H1 (cell line): Measurements from ENCODE around the gene BATF3. TPM values are rescaled to one million over a fixed set of nuclear protein-coding genes. Genes with fewer than 3 reads are reported as not detected.

Source experiments
- CTCF ChIA-PET: fragments of 300-600 bp; sonication (Branson Sonifier 250); formaldehyde crosslinking; loops from one replicate; lab custom pipeline; 2021; ENCODE audit not compliant: partially characterized antibody; lab: Charles Lee
- POLR2A ChIA-PET: fragments of 300-600 bp; sonication (Branson Sonifier 250); formaldehyde crosslinking; loops from one replicate; lab custom pipeline; 2021; ENCODE audit warnings: inconsistent platforms; ENCODE audit not compliant: partially characterized antibody; lab: Charles Lee
- DNase-seq, 2 experiments: peaks; one replicate each; pipeline versions ENCODE4 v3.0.0 to v3.0.0-alpha.2; 2010 to 2022; ENCODE audit warnings: low spot score in 2 of 2, low read depth in 1 of 2, mixed read lengths in 1 of 2
- FAIRE-seq: peaks from 2 replicates; lab custom pipeline; 2011; peaks lifted over from hg19 to GRCh38; lab: Jason Lieb, UNC
- H2AFZ ChIP-seq: 2 replicates; pipeline ENCODE4 v1.8.1; 2012; ENCODE audit warnings: low read length, inconsistent platforms
- H2AK5ac ChIP-seq: 2 replicates; pipeline ENCODE4 v1.6.1; 2013; ENCODE audit warnings: low read depth, low read length
- H2BK120ac ChIP-seq: replicated peaks from 2 replicates; pipeline ENCODE3; 2013; ENCODE audit warnings: low read depth, low read length, inconsistent platforms
- H2BK12ac ChIP-seq: 2 replicates; pipeline ENCODE4 v1.6.1; 2013; ENCODE audit warnings: low read depth, low read length
- H2BK15ac ChIP-seq: 2 replicates; pipeline ENCODE4 v1.6.1; 2013; ENCODE audit warnings: low read length
- H2BK20ac ChIP-seq: 2 replicates; pipeline ENCODE4 v1.6.1; 2013; ENCODE audit warnings: low read length
- H2BK5ac ChIP-seq: 2 replicates; pipeline ENCODE4 v1.6.1; 2013; ENCODE audit warnings: low read depth, low read length
- H3K14ac ChIP-seq: 2 replicates; pipeline ENCODE4 v1.6.1; 2013; ENCODE audit warnings: inconsistent platforms; ENCODE audit not compliant: insufficient read length
- H3K18ac ChIP-seq: 2 replicates; pipeline ENCODE4 v1.6.1; 2013; ENCODE audit warnings: low read length; ENCODE audit errors: extremely low read depth
- H3K23ac ChIP-seq: 2 replicates; pipeline ENCODE4 v1.6.1; 2013; ENCODE audit warnings: inconsistent platforms; ENCODE audit not compliant: insufficient read length
- H3K23me2 ChIP-seq: 2 replicates; pipeline ENCODE4 v1.6.1; 2013; ENCODE audit warnings: low read depth, low read length
- H3K27ac ChIP-seq: 2 replicates; pipeline ENCODE4 v1.6.1; 2011; ENCODE audit warnings: low read depth, low read length, inconsistent platforms
- H3K27me3 ChIP-seq, 4 experiments: replicated peaks in 1 of 4; 1 replicate in 1 of 4; 2 replicates in 3 of 4; pipeline versions ENCODE4 v1.6.1 to v1.8.1; 2011 to 2013; ENCODE audit warnings: low read length in 3 of 4, mild to moderate bottlenecking in 3 of 4, inconsistent platforms in 2 of 4, mixed read lengths in 2 of 4, moderate library complexity in 1 of 4; ENCODE audit not compliant: control insufficient read depth in 3 of 4, insufficient read depth in 3 of 4; ENCODE audit errors: extremely low read depth in 1 of 4
- H3K36me3 ChIP-seq, 4 experiments: 2 replicates each; pipeline versions ENCODE4 v1.6.1 to v1.8.1; 2011 to 2013; ENCODE audit warnings: mild to moderate bottlenecking in 4 of 4, low read length in 3 of 4, moderate library complexity in 2 of 4, control low read depth in 1 of 4, inconsistent platforms in 1 of 4; ENCODE audit not compliant: insufficient read depth in 4 of 4, control insufficient read depth in 2 of 4
- H3K4ac ChIP-seq: replicated peaks from 2 replicates; pipeline ENCODE3; 2013; ENCODE audit warnings: low read length, low read depth, mixed read lengths, inconsistent platforms; ENCODE audit not compliant: insufficient read length
- H3K4me1 ChIP-seq, 4 experiments: replicated peaks in 1 of 4; 1 replicate in 1 of 4; 2 replicates in 3 of 4; pipeline versions ENCODE4 v1.6.1 to v1.8.1; 2011 to 2013; ENCODE audit warnings: low read length in 3 of 4, inconsistent platforms in 2 of 4, mixed read lengths in 1 of 4; ENCODE audit not compliant: insufficient read depth in 4 of 4, control insufficient read depth in 3 of 4
- H3K4me2 ChIP-seq, 2 experiments: 2 replicates each; pipeline versions ENCODE4 v1.6.1 to v1.8.1; 2011 to 2013; ENCODE audit warnings: low read depth in 2 of 2, low read length in 2 of 2, control low read depth in 1 of 2, inconsistent platforms in 1 of 2, mild to moderate bottlenecking in 1 of 2; ENCODE audit not compliant: insufficient read depth in 1 of 2
- H3K4me3 ChIP-seq, 4 experiments: fragments of 200-600, 300-600 bp in 1 of 4; sonication (generic), shearing (Covaris generic), sonication (Bioruptor Twin) in 1 of 4; 2 replicates each; pipeline versions ENCODE4 v1.5.1 to v1.8.1; 2011 to 2016; ENCODE audit warnings: low read length in 4 of 4, low read depth in 3 of 4, control low read depth in 2 of 4, inconsistent platforms in 2 of 4, mild to moderate bottlenecking in 2 of 4, mixed read lengths in 1 of 4, moderate library complexity in 1 of 4; ENCODE audit not compliant: insufficient read depth in 2 of 4; ENCODE audit errors: extremely low read depth in 1 of 4
- H3K56ac ChIP-seq: replicated peaks from 2 replicates; pipeline ENCODE3; 2013; ENCODE audit warnings: low read depth, mild to moderate bottlenecking, mixed read lengths, low read length, inconsistent platforms; ENCODE audit not compliant: insufficient read length
- H3K79me1 ChIP-seq: 2 replicates; pipeline ENCODE4 v1.6.1; 2013; ENCODE audit warnings: low read depth, low read length, control low read depth
- H3K79me2 ChIP-seq, 2 experiments: 2 replicates each; pipeline versions ENCODE4 v1.6.1 to v1.8.1; 2012 to 2013; ENCODE audit warnings: low read length in 2 of 2, mild to moderate bottlenecking in 2 of 2, inconsistent platforms in 1 of 2; ENCODE audit not compliant: insufficient read depth in 2 of 2, control insufficient read depth in 1 of 2
- H3K9ac ChIP-seq, 4 experiments: replicated peaks in 1 of 4; 1 replicate in 1 of 4; 2 replicates in 3 of 4; pipeline versions ENCODE4 v1.6.1 to v1.8.1; 2011 to 2013; ENCODE audit warnings: low read depth in 3 of 4, low read length in 3 of 4, control low read depth in 2 of 4, mild to moderate bottlenecking in 2 of 4, moderate library complexity in 2 of 4, inconsistent platforms in 1 of 4; ENCODE audit errors: extremely low read depth in 1 of 4
- H3K9me3 ChIP-seq, 2 experiments: 2 replicates each; pipeline versions ENCODE4 v1.6.1 to v1.8.1; 2012 to 2013; ENCODE audit warnings: mild to moderate bottlenecking in 2 of 2, moderate library complexity in 2 of 2, control low read depth in 1 of 2, inconsistent platforms in 1 of 2, low read depth in 1 of 2, low read length in 1 of 2, mixed read lengths in 1 of 2; ENCODE audit not compliant: insufficient read depth in 2 of 2
- H4K20me1 ChIP-seq, 2 experiments: replicated peaks in 1 of 2; 2 replicates each; pipeline versions ENCODE3 to v1.8.1; 2011 to 2013; ENCODE audit warnings: inconsistent platforms in 2 of 2, low read length in 2 of 2, mild to moderate bottlenecking in 1 of 2; ENCODE audit not compliant: insufficient read depth in 2 of 2, control insufficient read depth in 1 of 2
- H4K5ac ChIP-seq: 2 replicates; pipeline ENCODE4 v1.6.1; 2013; ENCODE audit warnings: low read length, low read depth, mixed read lengths, inconsistent platforms; ENCODE audit not compliant: insufficient read length
- H4K8ac ChIP-seq: 2 replicates; pipeline ENCODE4 v1.8.0; 2013; ENCODE audit warnings: mild to moderate bottlenecking, moderate library complexity, low read length, inconsistent platforms; ENCODE audit not compliant: insufficient read depth; ENCODE audit errors: extremely low read depth
- H4K91ac ChIP-seq: replicated peaks from 2 replicates; pipeline ENCODE3; 2013; ENCODE audit warnings: low read length, mixed read lengths, inconsistent platforms; ENCODE audit not compliant: insufficient read length
- BCL11A ChIP-seq, 2 experiments: IDR thresholded peaks; one replicate each; pipeline ENCODE4 v1.6.1; 2011; ENCODE audit warnings: low read depth in 2 of 2, low read length in 2 of 2, mild to moderate bottlenecking in 2 of 2
- BRCA1 ChIP-seq: IDR thresholded peaks from 2 replicates; pipeline ENCODE4 v1.6.1; 2012; ENCODE audit warnings: low read depth, low read length, improper control_type of control experiment
- CBX8 ChIP-seq: fragments of 300-800, 300-1000 bp; sonication (generic); IDR thresholded peaks from 2 replicates; pipeline ENCODE4 v1.7.1; 2016; ENCODE audit warnings: low read depth, low read length, borderline replicate concordance
- CHD1 ChIP-seq: IDR thresholded peaks from 2 replicates; pipeline ENCODE4 v1.6.1; 2012; ENCODE audit warnings: low read depth, low read length, improper control_type of control experiment
- CHD2 ChIP-seq: IDR thresholded peaks from 2 replicates; pipeline ENCODE4 v1.6.1; 2012; ENCODE audit warnings: low read length, improper control_type of control experiment
- E2F6 ChIP-seq: IDR thresholded peaks from 2 replicates; pipeline ENCODE4 v1.6.1; 2012; ENCODE audit warnings: inconsistent platforms
- FOSL1 ChIP-seq: IDR thresholded peaks from 2 replicates; pipeline ENCODE4 v1.6.1; 2011; ENCODE audit warnings: mild to moderate bottlenecking, low read depth, low read length, moderate library complexity; ENCODE audit not compliant: insufficient read depth
- HDAC2 ChIP-seq, 2 experiments: fragments of 300-600 bp in 1 of 2; sonication (generic) in 1 of 2; IDR thresholded peaks; 2 replicates each; pipeline ENCODE4 v1.6.1; 2011 to 2012; ENCODE audit warnings: low read depth in 2 of 2, low read length in 2 of 2, mild to moderate bottlenecking in 2 of 2, moderate library complexity in 2 of 2, borderline replicate concordance in 1 of 2, inconsistent platforms in 1 of 2
- SAP30 ChIP-seq: fragments of 300-600 bp; sonication (generic); IDR thresholded peaks from 2 replicates; pipeline ENCODE4 v1.7.1; 2012; ENCODE audit warnings: low read length, moderate library complexity, mild to moderate bottlenecking, inconsistent platforms; ENCODE audit not compliant: insufficient read depth, insufficient replicate concordance
- SIX5 ChIP-seq: IDR thresholded peaks from 2 replicates; pipeline ENCODE4 v1.6.1; 2011; ENCODE audit warnings: mild to moderate bottlenecking, low read depth, low read length
- WGBS, 2 experiments: shearing (Covaris generic) in 1 of 2; methylation state at CpG; one replicate each; pipeline versions ENCODE4 v1.1.6 to v1.1.7; 2013 to 2015; ENCODE audit warnings: low lambda C conversion rate in 2 of 2, mixed read lengths in 2 of 2, inconsistent platforms in 1 of 2, low coverage in 1 of 2, missing lambda C conversion rate in 1 of 2; ENCODE audit not compliant: insufficient replicate concordance in 2 of 2, insufficient coverage in 1 of 2, insufficient read length in 1 of 2; ENCODE audit errors: extremely low coverage in 1 of 2, missing lambda C conversion rate in 1 of 2; 5-methylcytosine and 5-hydroxymethylcytosine counted together
- polyA plus RNA-seq, 7 experiments: library from polyadenylated mRNA; depleted of rRNA in 3 of 7; stranded (reverse) in 5 of 7; unstranded in 2 of 7; fragments of >200 nt in 5 of 7; fragments of 200-250 nt in 2 of 7; gene quantifications; 1 replicate in 5 of 7; 2 replicates in 1 of 7; 4 replicates in 1 of 7; pipeline versions ENCODE4 v1.2.1 to v1.2.3, GENCODE V29; 2011 to 2013; ENCODE audit warnings: missing spikeins in 2 of 7, mixed read lengths in 2 of 7
- total RNA-seq: library from RNA; stranded (reverse); fragmentation: NEBNext Ultra II Directional; extraction: Animal tissue kit (Norgen Biotek cat#: 25700); gene quantifications from 2 replicates; pipeline ENCODE4 v1.2.1, GENCODE V29; 2021

The BATF3 gene
- total and polyA plus RNA-seq, 2 of the 8 experiments (the other 6 are each of a cell fraction or from before 2014, with no cell fraction given): 6.3 TPM

DNA sequence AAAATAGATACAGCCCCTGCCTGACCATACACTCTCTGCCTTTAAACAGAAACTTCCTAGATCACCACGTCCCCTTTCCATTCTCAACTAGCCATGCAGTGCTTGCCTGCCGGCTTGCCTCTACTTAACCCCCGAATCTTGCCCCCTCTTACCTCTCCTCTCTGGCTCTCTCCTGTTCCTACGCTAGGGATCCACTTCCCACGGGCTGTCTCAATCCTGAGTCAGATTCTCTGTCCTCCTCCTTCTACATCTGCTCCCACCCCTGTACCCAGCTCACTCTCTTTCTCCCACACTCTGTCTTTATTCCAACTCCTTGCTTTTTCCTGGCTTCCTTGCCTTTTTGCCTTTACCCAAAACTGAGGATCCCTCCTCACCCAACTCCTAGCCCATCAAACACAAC lies 61.7 kb downstream of the BATF3 start:
- peaks cover 4 to 6% of the 10 kb centered on the region in 2 experiments; a peak in 3 of 4 replicates for H3K9me3 ChIP-seq
- 87% methylated on average over 5 of the region's 5 CpGs; no CpG with 5 or more reads in 1 of the 2 experiments for WGBS, 2 experiments
- ChIA-PET POLR2A (interaction anchor here (0.7 to 0.9 kb wide), 2 partner anchors 26 to 114 kb away, joined by 3 read pairs; no protein-coding TSS in a partner anchor), CTCF (interaction anchor here (1.1 kb wide), 1 partner anchor 8 kb away, joined by 5 read pairs; no protein-coding TSS in a partner anchor)
- H3K56ac ChIP-seq: no peak overlapping the region
- no peak overlapping the region for H2BK20ac ChIP-seq
- no peak overlapping the region for H4K91ac ChIP-seq
- no peak for DNase-seq
- no peaks in the 10 kb centered on the region for H4K20me1 ChIP-seq
- H4K5ac ChIP-seq: no peak overlapping the region
- no peak overlapping the region for H2AK5ac ChIP-seq
- H2BK120ac ChIP-seq: no peak overlapping the region
- H3K27me3 ChIP-seq: no peaks in the 10 kb centered on the region; a peak in 1 of 7 replicates
- no peak overlapping the region for H3K4ac ChIP-seq
- H3K18ac ChIP-seq: no peak overlapping the region
- peak overlapping the region; percentile 71; the same call in 1 of the 2 replicates for H2AFZ ChIP-seq
- H3K27ac ChIP-seq: no peak overlapping the region
- peak overlapping the region; percentile 84; the same call in 1 of the 2 replicates for H2BK12ac ChIP-seq
- H4K8ac ChIP-seq: no peak overlapping the region; the same call in 1 of the 2 replicates
- H3K23me2 ChIP-seq: no peaks in the 10 kb centered on the region
- H3K36me3 ChIP-seq: no peaks in the 10 kb centered on the region
- no peak overlapping the region for H3K14ac ChIP-seq
- no peaks in the 10 kb centered on the region for H3K79me1 ChIP-seq
- no peak overlapping the region for H3K4me2 ChIP-seq
- no peaks in the 10 kb centered on the region for H3K79me2 ChIP-seq
- no peak overlapping the region for H3K4me3 ChIP-seq
- peaks cover 0 to 10% (median 4%) of the 10 kb centered on the region in 4 experiments; a peak in 3 of 7 replicates for H3K4me1 ChIP-seq
- no peak for FAIRE-seq
- H2BK5ac ChIP-seq: no peak overlapping the region
- no peak overlapping the region for H3K9ac ChIP-seq
- H2BK15ac ChIP-seq: no peak overlapping the region
- no peak overlapping the region for H3K23ac ChIP-seq
- TF ChIP-seq FOSL1 (no peak), SIX5 (no peak), CBX8 (no peak), CHD1 (no peak), BCL11A (IDR thresholded peaks at IDR 0.05; ENCODE audit: low read depth in 2 of 2, low read length in 2 of 2) (no peak), E2F6 (no peak), BRCA1 (no peak), CHD2 (no peak), HDAC2 (IDR thresholded peaks at IDR 0.05; ENCODE audit: borderline replicate concordance in 1 of 2, low read depth in 2 of 2, low read length in 2 of 2) (no peak), SAP30 (no peak)
